Measurements from ENCODE around the gene TIMP3.

DNA sequence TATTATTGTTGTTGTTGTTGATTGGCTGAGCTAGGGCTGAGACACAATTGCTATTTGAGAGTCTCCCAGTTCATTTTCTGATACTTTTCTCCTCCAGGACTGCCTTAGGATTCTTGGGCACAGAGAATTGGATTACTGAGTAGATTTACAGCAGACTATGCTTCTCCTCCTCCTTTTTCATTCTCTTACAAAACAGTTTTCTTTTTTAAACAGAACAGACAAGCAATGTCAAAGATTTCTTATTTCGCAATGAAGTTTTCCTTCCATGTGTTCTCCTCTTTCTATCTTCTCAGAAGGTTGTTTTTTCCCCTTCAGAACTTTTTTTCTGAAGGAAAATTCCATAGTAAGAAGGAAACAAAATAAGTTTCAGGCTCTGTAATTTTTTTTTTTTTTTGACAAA is 19.8 kb upstream of the TIMP3 start:
- TF ChIP-seq CTCF (conservative IDR thresholded peaks at IDR 0.05; ENCODE audit: low read depth, low read length) (no peak), EZH2 (IDR thresholded peaks at IDR 0.05; ENCODE audit: borderline replicate concordance, low read depth, low read length, poor library complexity, severe bottlenecking) (no peak)

All from A673 (cell line).